Ascending aorta (tissue), 2 donors: ENCODE results near the gene ETF1. TPM values are rescaled to one million over a fixed set of nuclear protein-coding genes. Genes with fewer than 3 reads are reported as not detected.

Experiments
- DNase-seq, 2 donors: peaks; one replicate each; pipeline ENCODE4 v3.0.0-alpha.2; 2019; ENCODE audit warnings: low spot score in 2 of 2
- H3K27ac ChIP-seq, 2 donors: fragments of 200-600 bp; sonication (generic); one replicate each; pipeline ENCODE4 v1.5.1; 2016 to 2017; ENCODE audit warnings: mild to moderate bottlenecking in 1 of 2
- H3K27me3 ChIP-seq: fragments of 200-600 bp; sonication (generic); one replicate; pipeline ENCODE4 v1.5.1; 2017
- H3K36me3 ChIP-seq, 2 donors: fragments of 200-600 bp; sonication (generic); one replicate each; pipeline ENCODE4 v1.5.1; 2016
- H3K4me1 ChIP-seq, 2 donors: fragments of 200-600 bp; sonication (generic); one replicate each; pipeline ENCODE4 v1.5.1; 2016 to 2017; ENCODE audit warnings: mild to moderate bottlenecking in 1 of 2
- H3K4me3 ChIP-seq, 2 donors: fragments of 200-600 bp; sonication (generic); one replicate each; pipeline ENCODE4 v1.5.1; 2016 to 2017; ENCODE audit warnings: mild to moderate bottlenecking in 1 of 2
- H3K9me3 ChIP-seq, 2 donors: fragments of 200-600 bp; sonication (generic); one replicate each; pipeline ENCODE4 v1.5.1; 2016
- intact Hi-C: fragments of 100-400 bp; cut with DNase I; formaldehyde crosslinking; loops from one replicate; pipeline ENCODE4 v1.15.1; 2023
- total RNA-seq: library from RNA; depleted of rRNA; stranded (reverse); fragments of >200 nt; gene quantifications from one replicate; pipeline ENCODE4 v1.1.0, GENCODE V29; 2016
- TF ChIP-seq, protein P1 (sequence below), 3 experiments: fragments of 200-600 bp in 2 of 3; fragments of 450-650 bp in 1 of 3; sonication (generic) in 2 of 3; IDR thresholded peaks; one replicate each; pipeline ENCODE4 v1.5.1; 2016 to 2019; ENCODE audit warnings: antibody characterized with exemption in 3 of 3, mild to moderate bottlenecking in 1 of 3, moderate library complexity in 1 of 3

Gene ETF1
- total RNA-seq, 1 donor from 2014 or later, result 28.2 TPM

DNA sequence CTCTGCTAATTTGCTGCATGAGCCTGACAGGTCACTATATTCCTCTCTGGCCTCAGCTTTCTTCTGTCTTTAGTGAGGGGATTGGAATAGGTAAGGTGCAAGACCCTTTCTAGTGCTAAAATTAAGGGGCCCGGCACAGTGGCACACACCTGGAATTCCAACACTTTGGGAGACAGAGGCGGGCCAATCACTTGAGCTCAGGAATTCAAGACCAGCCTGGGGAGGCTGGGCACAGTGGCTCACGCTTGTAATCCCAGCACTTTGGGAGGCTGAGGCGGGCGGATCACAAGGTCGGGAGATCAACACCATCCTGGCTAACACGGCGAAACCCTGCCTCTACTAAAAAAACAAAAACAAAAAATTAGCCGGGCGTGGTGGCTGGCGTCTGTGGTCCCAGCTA lies 40.5 kb downstream of the ETF1 start:
- TF ChIP-seq, protein P1, sequence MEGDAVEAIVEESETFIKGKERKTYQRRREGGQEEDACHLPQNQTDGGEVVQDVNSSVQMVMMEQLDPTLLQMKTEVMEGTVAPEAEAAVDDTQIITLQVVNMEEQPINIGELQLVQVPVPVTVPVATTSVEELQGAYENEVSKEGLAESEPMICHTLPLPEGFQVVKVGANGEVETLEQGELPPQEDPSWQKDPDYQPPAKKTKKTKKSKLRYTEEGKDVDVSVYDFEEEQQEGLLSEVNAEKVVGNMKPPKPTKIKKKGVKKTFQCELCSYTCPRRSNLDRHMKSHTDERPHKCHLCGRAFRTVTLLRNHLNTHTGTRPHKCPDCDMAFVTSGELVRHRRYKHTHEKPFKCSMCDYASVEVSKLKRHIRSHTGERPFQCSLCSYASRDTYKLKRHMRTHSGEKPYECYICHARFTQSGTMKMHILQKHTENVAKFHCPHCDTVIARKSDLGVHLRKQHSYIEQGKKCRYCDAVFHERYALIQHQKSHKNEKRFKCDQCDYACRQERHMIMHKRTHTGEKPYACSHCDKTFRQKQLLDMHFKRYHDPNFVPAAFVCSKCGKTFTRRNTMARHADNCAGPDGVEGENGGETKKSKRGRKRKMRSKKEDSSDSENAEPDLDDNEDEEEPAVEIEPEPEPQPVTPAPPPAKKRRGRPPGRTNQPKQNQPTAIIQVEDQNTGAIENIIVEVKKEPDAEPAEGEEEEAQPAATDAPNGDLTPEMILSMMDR (IDR thresholded peaks at IDR 0.05), result no peak
- Histone ChIP-seq H3K36me3 (peaks cover 4 to 6% of the 10 kb centered on the region in 2 donors), H3K4me3 (no peak overlapping the region), H3K27ac (no peak overlapping the region), H3K4me1 (peaks cover 5 to 19% of the 10 kb centered on the region in 2 donors), H3K27me3 (no peaks in the 10 kb centered on the region), H3K9me3 (no peaks in the 10 kb centered on the region)
- DNase-seq, result no peak
- intact Hi-C loops, result no loop called here

- TF ChIP-seq, protein P1 (IDR thresholded peaks at IDR 0.05), result no peak
- Histone ChIP-seq H3K27ac (no peak overlapping the region), H3K27me3 (no peaks in the 10 kb centered on the region), H3K4me1 (peaks cover 5 to 19% of the 10 kb centered on the region in 2 donors), H3K9me3 (no peaks in the 10 kb centered on the region), H3K36me3 (peaks cover under 1 to 2% of the 10 kb centered on the region in 2 donors), H3K4me3 (no peak overlapping the region)
- intact Hi-C loops, result no loop called here
- DNase-seq, result no peak
Measured at GRCh38 chr5:138502121-138502520, 40.9 kb downstream of the ETF1 start.

DNA sequence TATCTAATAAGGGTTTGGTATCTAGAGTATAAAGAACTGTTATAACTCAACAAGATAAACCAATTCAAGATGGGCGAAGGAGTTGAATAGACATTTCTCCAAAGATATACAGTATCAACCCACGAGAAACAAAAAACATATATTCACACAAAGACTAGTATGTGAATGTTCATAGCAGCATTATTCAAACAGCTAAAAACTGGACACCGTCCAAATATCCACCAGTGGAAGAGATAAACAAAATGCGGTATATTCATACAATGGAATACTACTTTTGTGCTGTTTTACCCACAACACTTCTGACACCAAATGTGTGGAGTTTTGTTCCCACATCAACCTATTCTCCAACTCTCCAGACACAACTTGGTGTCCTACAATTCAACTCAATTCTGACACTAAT lies 44.7 kb downstream of the ETF1 start:
- TF ChIP-seq, protein P1 (IDR thresholded peaks at IDR 0.05), result no peak
- DNase-seq, result no peak
- H3K9me3 ChIP-seq, result no peaks in the 10 kb centered on the region
- intact Hi-C loops, result no loop called here
- no peak overlapping the region for H3K27ac ChIP-seq
- peaks cover 0 to under 1% of the 10 kb centered on the region in 2 donors for H3K4me1 ChIP-seq
- H3K36me3 ChIP-seq, result no peaks in the 10 kb centered on the region
- H3K4me3 ChIP-seq, result no peak overlapping the region
- H3K27me3 ChIP-seq, result no peaks in the 10 kb centered on the region

DNA sequence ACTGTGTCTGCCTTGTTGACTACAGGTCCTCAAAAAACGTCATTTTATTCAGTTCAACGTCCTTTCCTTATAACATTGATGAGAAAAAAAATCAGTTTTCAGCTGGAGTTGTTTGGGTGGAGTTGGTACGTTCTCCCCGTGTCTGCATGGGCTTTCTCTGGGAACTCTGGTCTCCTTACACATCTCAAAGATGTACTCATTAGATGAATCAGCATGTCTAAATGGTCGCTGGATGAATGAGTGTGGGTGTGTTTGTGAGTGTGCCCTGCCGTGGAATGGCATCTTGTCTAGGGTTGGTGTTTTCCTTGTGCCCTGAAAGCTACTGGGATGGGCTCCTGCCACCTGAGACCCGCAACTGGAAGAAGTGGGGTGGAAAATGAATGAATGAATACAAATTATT lies 47.7 kb downstream of the ETF1 start:
- no peak overlapping the region for H3K27ac ChIP-seq
- H3K36me3 ChIP-seq, result no peaks in the 10 kb centered on the region
- TF ChIP-seq, protein P1 (IDR thresholded peaks at IDR 0.05), result no peak
- DNase-seq, result no peak
- no peak overlapping the region for H3K4me3 ChIP-seq
- intact Hi-C loops, result no loop called here
- H3K4me1 ChIP-seq, result peaks cover 9 to 23% of the 10 kb centered on the region in 2 donors
- no peaks in the 10 kb centered on the region for H3K9me3 ChIP-seq
- no peaks in the 10 kb centered on the region for H3K27me3 ChIP-seq

- Histone ChIP-seq H3K27me3 (no peaks in the 10 kb centered on the region), H3K36me3 (no peaks in the 10 kb centered on the region), H3K4me1 (peaks cover 9 to 31% of the 10 kb centered on the region in 2 donors), H3K4me3 (peak overlapping the region; percentile 57 to 68), H3K9me3 (no peaks in the 10 kb centered on the region), H3K27ac (peak overlapping the region; percentile 42 to 78)
- TF ChIP-seq, protein P1 (IDR thresholded peaks at IDR 0.05), result no peak
- intact Hi-C loops, result loop anchor here (1.0 to 5.0 kb wide), 3 partner anchors 11 to 50 kb away; partner anchors contain the start of gene ETF1
- no peak for DNase-seq
Measured at GRCh38 chr5:138492560-138493045, 50.4 kb downstream of the ETF1 start.
